Measurements from ENCODE around the gene P2RY11. TPM values are rescaled to one million over a fixed set of nuclear protein-coding genes. Genes with fewer than 3 reads are reported as not detected.

The P2RY11 gene
- polyA plus RNA-seq, 6 donors from 2014 or later, result 0.69 to 1.2 (median 0.92) TPM

DNA sequence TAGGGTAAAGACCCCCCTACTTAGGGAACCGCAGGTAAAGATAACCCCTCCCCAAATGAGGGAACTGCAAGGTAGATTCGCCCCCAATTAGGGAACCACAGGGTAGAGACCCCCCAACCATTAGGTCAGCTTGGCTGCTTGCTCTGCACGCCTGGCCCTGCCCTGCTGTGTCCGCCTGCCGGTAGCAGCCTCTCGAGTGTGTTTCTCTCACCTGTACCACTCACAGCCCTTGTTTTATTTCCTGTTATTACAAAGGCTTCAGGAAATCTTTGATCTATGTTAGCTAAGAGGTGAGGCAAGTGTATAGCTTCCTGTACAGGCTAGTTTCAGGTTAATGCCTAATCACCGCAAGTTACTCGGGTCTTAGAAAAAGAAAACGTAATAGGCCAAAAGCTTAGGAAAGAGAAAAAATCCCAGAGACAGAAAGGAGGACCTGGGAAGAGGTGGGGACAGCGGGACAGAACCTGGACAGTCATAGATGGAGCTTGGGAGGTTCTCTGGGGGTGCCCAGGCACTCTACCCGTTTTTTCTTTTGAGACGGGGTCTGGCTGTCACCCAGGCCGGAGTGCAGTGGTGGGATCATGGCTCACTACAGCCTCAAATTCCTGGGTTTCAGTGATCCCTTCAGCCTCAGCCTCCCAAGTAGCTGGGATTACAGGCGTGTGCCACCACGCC, 31.3 kb downstream of the P2RY11 start:
- Mint-ChIP-seq H3K36me3 (peaks cover 7 to 20% of the 10 kb centered on the region in 2 donors), H3K27ac (peak overlapping the region in 1 of 6 donors; percentile 64), H3K27me3 (no peaks in the 10 kb centered on the region), H3K4me1 (no peaks in the 10 kb centered on the region), H3K4me3 (no peak overlapping the region), H3K9me3 (no peaks in the 10 kb centered on the region)
- DNase-seq (no peak), ATAC-seq (ENCODE audit: low read depth in 2 of 2) (no peak)

DNA sequence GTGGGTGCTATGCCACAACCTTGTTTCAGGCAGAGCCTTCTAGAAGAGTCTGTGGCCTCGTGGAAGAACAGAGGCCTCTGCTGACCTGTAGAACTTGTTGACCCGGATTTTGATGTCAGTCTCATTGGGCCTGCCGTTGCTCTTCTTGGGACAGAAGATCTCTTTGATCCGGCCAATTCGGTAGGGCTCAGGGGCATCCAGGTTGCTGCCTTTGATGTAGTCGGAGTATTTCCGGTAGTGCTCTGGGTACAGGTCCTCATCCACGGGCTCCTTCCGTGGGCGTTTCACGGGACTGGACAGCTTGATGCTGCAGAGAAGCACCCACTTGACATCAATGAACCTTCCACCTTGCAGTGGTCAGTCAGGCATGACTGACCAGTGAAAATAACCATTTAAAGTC, 32.2 kb downstream of the P2RY11 start:
- Mint-ChIP-seq H3K36me3 (peaks cover 7 to 20% of the 10 kb centered on the region in 2 donors), H3K9me3 (no peaks in the 10 kb centered on the region), H3K27me3 (no peaks in the 10 kb centered on the region), H3K4me3 (no peak overlapping the region), H3K27ac (no peak overlapping the region), H3K4me1 (no peaks in the 10 kb centered on the region)
- no peak for DNase-seq
- no peak for ATAC-seq (ENCODE audit: low read depth in 2 of 2)

GRCh38 chr19:10144361-10144760, 32.9 kb downstream of the P2RY11 start:
- Mint-ChIP-seq H3K36me3 (peaks cover 7 to 17% of the 10 kb centered on the region in 2 donors), H3K9me3 (no peaks in the 10 kb centered on the region), H3K4me1 (no peaks in the 10 kb centered on the region), H3K27me3 (no peaks in the 10 kb centered on the region), H3K27ac (no peak overlapping the region), H3K4me3 (no peak overlapping the region)
- DNase-seq (no peak), ATAC-seq (ENCODE audit: low read depth in 2 of 2) (no peak)

- Mint-ChIP-seq H3K27me3 (no peaks in the 10 kb centered on the region), H3K4me3 (no peak overlapping the region), H3K27ac (no peak overlapping the region), H3K4me1 (no peaks in the 10 kb centered on the region), H3K9me3 (no peaks in the 10 kb centered on the region), H3K36me3 (peaks cover 7 to 14% of the 10 kb centered on the region in 2 donors)
- ATAC-seq (ENCODE audit: low read depth in 2 of 2), result no peak
- no peak for DNase-seq
These were observed 33.5 kb downstream of the P2RY11 start for GRCh38 chr19:10145031-10145430.

DNA sequence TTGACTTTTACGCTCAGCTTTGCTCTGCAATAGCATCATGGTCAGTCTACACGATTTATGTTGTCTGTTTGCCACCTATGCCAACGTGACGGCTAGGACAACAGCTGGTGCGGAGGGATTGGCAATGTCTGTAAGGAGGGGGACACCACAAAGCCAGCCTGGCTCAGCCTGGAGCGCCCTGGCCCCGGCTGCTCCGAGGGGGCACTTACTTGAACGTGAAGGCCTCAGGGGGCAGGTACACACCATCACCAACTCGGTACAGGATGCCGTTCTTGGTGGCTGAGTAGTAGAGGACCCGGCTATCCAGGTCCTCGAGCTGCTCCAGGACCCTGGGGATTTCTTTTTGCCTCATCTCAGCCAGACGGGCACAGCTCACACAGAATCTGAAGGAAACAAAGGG, 34.6 kb downstream of the P2RY11 start:
- Mint-ChIP-seq H3K9me3 (no peaks in the 10 kb centered on the region), H3K4me3 (no peak overlapping the region), H3K36me3 (peaks cover 7 to 14% of the 10 kb centered on the region in 2 donors), H3K4me1 (no peaks in the 10 kb centered on the region), H3K27ac (peak overlapping the region in 2 of 6 donors; percentile 44 to 76), H3K27me3 (no peaks in the 10 kb centered on the region)
- ATAC-seq (ENCODE audit: low read depth in 2 of 2), result no peak
- DNase-seq, result no peak

GRCh38 chr19:10149427-10149826, 37.9 kb downstream of the P2RY11 start:
- ATAC-seq (ENCODE audit: low read depth in 2 of 2), result no peak
- peaks cover 12 to 19% of the 10 kb centered on the region in 2 donors for H3K36me3 Mint-ChIP-seq
- no peak overlapping the region for H3K4me3 Mint-ChIP-seq
- no peaks in the 10 kb centered on the region for H3K4me1 Mint-ChIP-seq
- no peaks in the 10 kb centered on the region for H3K9me3 Mint-ChIP-seq
- H3K27ac Mint-ChIP-seq, result no peak overlapping the region
- H3K27me3 Mint-ChIP-seq, result no peaks in the 10 kb centered on the region
- DNase-seq, result no peak

- H3K27me3 Mint-ChIP-seq, result no peaks in the 10 kb centered on the region
- DNase-seq (no peak), ATAC-seq (ENCODE audit: low read depth in 2 of 2) (no peak)
- H3K9me3 Mint-ChIP-seq, result no peaks in the 10 kb centered on the region
- H3K36me3 Mint-ChIP-seq, result peaks cover 13 to 21% of the 10 kb centered on the region in 2 donors
- no peak overlapping the region for H3K4me3 Mint-ChIP-seq
- peak overlapping the region in 1 of 6 donors; percentile 46 for H3K27ac Mint-ChIP-seq
- no peaks in the 10 kb centered on the region for H3K4me1 Mint-ChIP-seq
These were observed 40.0 kb downstream of the P2RY11 start for GRCh38 chr19:10151521-10151920.

DNA sequence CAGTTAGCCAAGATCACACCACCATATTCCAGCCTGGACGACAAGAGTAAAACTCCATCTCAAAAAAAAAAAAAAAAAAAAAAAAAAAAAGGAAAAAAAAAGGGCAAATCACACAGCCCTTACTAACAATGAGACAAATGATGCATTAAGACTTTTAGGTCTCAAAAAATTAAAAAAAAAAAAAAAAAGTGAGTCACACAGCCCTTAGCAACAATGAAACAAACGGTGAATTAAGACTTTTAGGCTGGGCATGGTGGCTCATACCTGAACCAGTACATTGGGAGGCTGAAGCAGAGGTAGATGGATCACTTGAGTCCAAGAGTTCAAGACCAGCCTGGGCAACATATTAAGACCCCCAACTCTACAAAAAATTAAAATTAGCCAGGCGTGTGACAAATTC, 40.6 kb downstream of the P2RY11 start:
- ATAC-seq (ENCODE audit: low read depth in 2 of 2) (no peak), DNase-seq (no peak)
- H3K9me3 Mint-ChIP-seq, result no peaks in the 10 kb centered on the region
- no peak overlapping the region for H3K27ac Mint-ChIP-seq
- H3K36me3 Mint-ChIP-seq, result peaks cover 12 to 19% of the 10 kb centered on the region in 2 donors
- no peaks in the 10 kb centered on the region for H3K27me3 Mint-ChIP-seq
- H3K4me3 Mint-ChIP-seq, result no peak overlapping the region
- H3K4me1 Mint-ChIP-seq, result no peaks in the 10 kb centered on the region

DNA sequence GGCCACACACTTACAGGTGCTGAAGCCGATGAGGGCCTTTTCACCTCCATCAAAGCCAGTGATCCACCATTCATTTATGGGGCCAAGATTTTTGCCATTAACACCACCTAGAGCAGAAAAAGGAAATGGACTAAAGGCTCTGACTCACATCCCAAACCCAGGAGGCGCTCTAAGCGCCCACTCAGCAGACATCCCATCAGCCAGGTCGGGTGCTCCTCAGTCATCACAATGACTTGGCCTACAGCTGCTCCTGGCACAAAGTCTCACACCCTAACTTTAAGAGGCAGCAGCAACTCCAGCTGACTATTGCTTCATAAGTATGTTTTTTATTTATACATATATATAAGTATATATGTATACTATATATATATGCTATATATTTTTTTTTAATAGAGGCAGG, 44.3 kb downstream of the P2RY11 start:
- Mint-ChIP-seq H3K36me3 (peaks cover 19 to 31% of the 10 kb centered on the region in 2 donors), H3K4me3 (no peak overlapping the region), H3K27ac (peak overlapping the region in 2 of 6 donors; percentile 24 to 83), H3K4me1 (no peaks in the 10 kb centered on the region), H3K9me3 (no peaks in the 10 kb centered on the region), H3K27me3 (no peaks in the 10 kb centered on the region)
- DNase-seq (no peak), ATAC-seq (ENCODE audit: low read depth in 2 of 2) (no peak)

- no peaks in the 10 kb centered on the region for H3K9me3 Mint-ChIP-seq
- no peak overlapping the region for H3K27ac Mint-ChIP-seq
- no peak for DNase-seq
- no peaks in the 10 kb centered on the region for H3K4me1 Mint-ChIP-seq
- H3K36me3 Mint-ChIP-seq, result peaks cover 14 to 31% of the 10 kb centered on the region in 2 donors
- no peak overlapping the region for H3K4me3 Mint-ChIP-seq
- no peaks in the 10 kb centered on the region for H3K27me3 Mint-ChIP-seq
- no peak for ATAC-seq (ENCODE audit: low read depth in 2 of 2)
These were observed 46.6 kb downstream of the P2RY11 start for GRCh38 chr19:10158071-10158470.

DNA sequence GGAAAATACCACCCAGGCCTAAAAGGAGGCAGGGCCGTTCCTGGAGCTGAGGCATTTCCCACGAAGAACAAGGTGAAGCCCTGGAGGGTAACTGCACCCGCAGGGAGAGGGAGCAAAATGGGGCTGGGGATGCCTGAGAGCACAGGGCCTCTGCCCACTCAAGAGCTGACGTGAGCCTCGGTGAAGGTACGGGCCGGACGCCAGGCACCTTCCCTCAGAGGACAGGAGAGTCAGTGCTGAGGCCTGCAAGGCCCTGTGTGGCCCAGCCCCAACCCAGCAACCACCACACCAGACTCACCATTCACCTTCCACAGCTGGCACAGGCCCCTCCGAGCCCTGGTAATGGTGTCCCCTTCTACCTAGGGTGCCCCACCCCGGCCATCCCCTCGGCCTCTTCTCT, 47.0 kb downstream of the P2RY11 start:
- H3K4me1 Mint-ChIP-seq, result no peaks in the 10 kb centered on the region
- no peak overlapping the region for H3K4me3 Mint-ChIP-seq
- H3K27ac Mint-ChIP-seq, result peak overlapping the region in 1 of 6 donors; percentile 14
- no peaks in the 10 kb centered on the region for H3K27me3 Mint-ChIP-seq
- ATAC-seq (ENCODE audit: low read depth in 2 of 2), result no peak
- H3K9me3 Mint-ChIP-seq, result no peaks in the 10 kb centered on the region
- no peak for DNase-seq
- H3K36me3 Mint-ChIP-seq, result peaks cover 17 to 31% of the 10 kb centered on the region in 2 donors

DNA sequence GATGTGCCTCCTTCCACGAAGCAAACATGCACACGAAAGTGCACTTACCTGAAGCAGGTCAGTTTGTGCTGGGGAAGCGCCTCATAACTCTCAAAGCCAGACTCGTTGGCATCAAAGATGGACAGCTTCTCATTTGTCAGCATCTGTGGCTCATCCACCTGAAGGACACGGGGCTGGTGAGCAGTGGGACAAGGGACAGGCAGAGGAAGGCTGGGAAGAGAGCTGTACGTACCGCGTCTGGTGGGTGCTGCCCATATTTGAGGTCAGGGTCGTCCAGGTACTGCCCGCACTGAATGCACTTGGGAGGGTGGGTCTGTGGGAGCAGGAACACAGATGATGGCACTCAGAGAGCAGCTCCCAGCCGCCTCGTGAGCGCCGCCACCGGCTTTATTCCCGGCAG, 48.1 kb downstream of the P2RY11 start:
- H3K4me1 Mint-ChIP-seq, result no peaks in the 10 kb centered on the region
- DNase-seq (no peak), ATAC-seq (ENCODE audit: low read depth in 2 of 2) (no peak)
- H3K27ac Mint-ChIP-seq, result no peak overlapping the region
- no peaks in the 10 kb centered on the region for H3K27me3 Mint-ChIP-seq
- H3K36me3 Mint-ChIP-seq, result peaks cover 10 to 24% of the 10 kb centered on the region in 2 donors
- H3K4me3 Mint-ChIP-seq, result no peak overlapping the region
- no peaks in the 10 kb centered on the region for H3K9me3 Mint-ChIP-seq

DNA sequence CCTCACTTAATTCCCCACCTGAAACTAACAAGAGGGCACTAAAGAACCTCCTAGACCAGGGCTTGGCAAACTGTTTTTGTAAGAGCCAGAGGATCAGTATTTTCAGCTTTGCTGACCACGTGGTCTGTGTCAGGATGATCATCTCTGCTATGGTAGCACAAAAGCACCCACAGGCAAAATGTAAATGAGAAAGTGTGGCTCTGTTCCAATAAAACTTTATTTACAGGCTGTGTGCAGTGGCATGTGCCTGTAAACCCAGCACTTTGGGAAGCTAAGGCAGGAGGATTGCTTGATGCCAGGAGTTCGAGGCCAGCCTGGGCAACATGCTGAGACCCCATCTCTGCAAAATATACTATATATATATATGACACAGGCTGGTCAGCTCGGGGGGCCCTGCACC, 52.0 kb downstream of the P2RY11 start:
- H3K4me3 Mint-ChIP-seq, result no peak overlapping the region

More for the DNA sequence above, 52.0 kb downstream of the P2RY11 start:
- H3K9me3 Mint-ChIP-seq, result no peaks in the 10 kb centered on the region
- DNase-seq (no peak), ATAC-seq (ENCODE audit: low read depth in 2 of 2) (no peak)
- no peaks in the 10 kb centered on the region for H3K4me1 Mint-ChIP-seq
- peaks cover 5 to 18% of the 10 kb centered on the region in 2 donors for H3K36me3 Mint-ChIP-seq
- no peaks in the 10 kb centered on the region for H3K27me3 Mint-ChIP-seq
- H3K27ac Mint-ChIP-seq, result no peak overlapping the region

All from naive B cell (primary cell).